ENCODE measurements around the gene CNTNAP3. TPM values are rescaled to one million over a fixed set of nuclear protein-coding genes. Genes with fewer than 3 reads are reported as not detected.
"Not testable (repeated sequence)": the region's sequence is repeated elsewhere in the genome, so short reads cannot be mapped to it uniquely, and the experiment has no call there.

CNTNAP3 gene
- not detected for total RNA-seq

GRCh38 chr9:39287980-39288379, at the start of gene CNTNAP3:
TSS of gene CNTNAP3 (minus strand) at chr9:39288167. CDS start at chr9:39288064, 103 bp downstream.
- not testable (repeated sequence) for DNase-seq; H3K27me3 Mint-ChIP-seq (ENCODE audit: low read depth); H3K9me3 Mint-ChIP-seq; H3K36me3 Mint-ChIP-seq (ENCODE audit: insufficient read depth in 2 of 2); H3K4me3 Mint-ChIP-seq; ATAC-seq (replicated peaks in 1 of 2); H3K4me1 Mint-ChIP-seq (ENCODE audit: low read depth); H3K27ac Mint-ChIP-seq

- not testable (repeated sequence) for H3K27ac Mint-ChIP-seq; H3K27me3 Mint-ChIP-seq (ENCODE audit: low read depth); ATAC-seq (replicated peaks in 1 of 2); H3K9me3 Mint-ChIP-seq; H3K4me1 Mint-ChIP-seq (ENCODE audit: low read depth); H3K4me3 Mint-ChIP-seq; DNase-seq; H3K36me3 Mint-ChIP-seq (ENCODE audit: insufficient read depth in 2 of 2)
Measured at GRCh38 chr9:39279995-39280394, 8.0 kb downstream of the CNTNAP3 start.

GRCh38 chr9:39242513-39242912, 45.5 kb downstream of the CNTNAP3 start:
- not testable (repeated sequence) for DNase-seq, H3K4me3 Mint-ChIP-seq, H3K9me3 Mint-ChIP-seq

GRCh38 chr9:39232130-39232991, 55.6 kb downstream of the CNTNAP3 start:
- ATAC-seq (replicated peaks in 1 of 2); H3K36me3 Mint-ChIP-seq (ENCODE audit: insufficient read depth in 2 of 2); H3K4me1 Mint-ChIP-seq (ENCODE audit: low read depth); H3K4me3 Mint-ChIP-seq; H3K9me3 Mint-ChIP-seq; DNase-seq; H3K27me3 Mint-ChIP-seq (ENCODE audit: low read depth); H3K27ac Mint-ChIP-seq: not testable (repeated sequence)

More at GRCh38 chr9:39242513-39242912, 45.5 kb downstream of the CNTNAP3 start:
- not testable (repeated sequence) for H3K36me3 Mint-ChIP-seq (ENCODE audit: insufficient read depth in 2 of 2); H3K27ac Mint-ChIP-seq; ATAC-seq (replicated peaks in 1 of 2); H3K27me3 Mint-ChIP-seq (ENCODE audit: low read depth); H3K4me1 Mint-ChIP-seq (ENCODE audit: low read depth)

GRCh38 chr9:39215976-39216375, 72.0 kb downstream of the CNTNAP3 start:
- not testable (repeated sequence) for H3K9me3 Mint-ChIP-seq; H3K36me3 Mint-ChIP-seq (ENCODE audit: insufficient read depth in 2 of 2); H3K27ac Mint-ChIP-seq; H3K27me3 Mint-ChIP-seq (ENCODE audit: low read depth); H3K4me3 Mint-ChIP-seq; ATAC-seq (replicated peaks in 1 of 2); H3K4me1 Mint-ChIP-seq (ENCODE audit: low read depth); DNase-seq

- ATAC-seq (replicated peaks in 1 of 2); H3K9me3 Mint-ChIP-seq; DNase-seq: not testable (repeated sequence)
Measured at GRCh38 chr9:39209773-39210172, 78.2 kb downstream of the CNTNAP3 start.

GRCh38 chr9:39206643-39207042, 81.3 kb downstream of the CNTNAP3 start:
- not testable (repeated sequence) for H3K27me3 Mint-ChIP-seq (ENCODE audit: low read depth); H3K4me3 Mint-ChIP-seq; H3K9me3 Mint-ChIP-seq; H3K4me1 Mint-ChIP-seq (ENCODE audit: low read depth); H3K36me3 Mint-ChIP-seq (ENCODE audit: insufficient read depth in 2 of 2); H3K27ac Mint-ChIP-seq; ATAC-seq (replicated peaks in 1 of 2); DNase-seq

More at GRCh38 chr9:39209773-39210172, 78.2 kb downstream of the CNTNAP3 start:
- not testable (repeated sequence) for H3K4me1 Mint-ChIP-seq (ENCODE audit: low read depth); H3K36me3 Mint-ChIP-seq (ENCODE audit: insufficient read depth in 2 of 2); H3K27me3 Mint-ChIP-seq (ENCODE audit: low read depth); H3K27ac Mint-ChIP-seq; H3K4me3 Mint-ChIP-seq

GRCh38 chr9:39205842-39206241, 82.1 kb downstream of the CNTNAP3 start:
- ATAC-seq (replicated peaks in 1 of 2); H3K27ac Mint-ChIP-seq; H3K4me1 Mint-ChIP-seq (ENCODE audit: low read depth); H3K36me3 Mint-ChIP-seq (ENCODE audit: insufficient read depth in 2 of 2); H3K27me3 Mint-ChIP-seq (ENCODE audit: low read depth); H3K9me3 Mint-ChIP-seq; H3K4me3 Mint-ChIP-seq; DNase-seq: not testable (repeated sequence)

GRCh38 chr9:39200412-39200811, 87.6 kb downstream of the CNTNAP3 start:
- H3K4me1 Mint-ChIP-seq (ENCODE audit: low read depth); DNase-seq; ATAC-seq (replicated peaks in 1 of 2); H3K36me3 Mint-ChIP-seq (ENCODE audit: insufficient read depth in 2 of 2); H3K27me3 Mint-ChIP-seq (ENCODE audit: low read depth); H3K9me3 Mint-ChIP-seq; H3K4me3 Mint-ChIP-seq; H3K27ac Mint-ChIP-seq: not testable (repeated sequence)

- H3K27me3 Mint-ChIP-seq (ENCODE audit: low read depth); ATAC-seq (replicated peaks in 1 of 2); DNase-seq; H3K4me3 Mint-ChIP-seq; H3K4me1 Mint-ChIP-seq (ENCODE audit: low read depth); H3K27ac Mint-ChIP-seq; H3K36me3 Mint-ChIP-seq (ENCODE audit: insufficient read depth in 2 of 2); H3K9me3 Mint-ChIP-seq: not testable (repeated sequence)
Measured at GRCh38 chr9:39198000-39198709, 89.8 kb downstream of the CNTNAP3 start.

GRCh38 chr9:39171370-39171769, 116.6 kb downstream of the CNTNAP3 start:
- H3K27ac Mint-ChIP-seq; ATAC-seq (replicated peaks in 1 of 2); H3K9me3 Mint-ChIP-seq; DNase-seq; H3K4me3 Mint-ChIP-seq; H3K27me3 Mint-ChIP-seq (ENCODE audit: low read depth); H3K36me3 Mint-ChIP-seq (ENCODE audit: insufficient read depth in 2 of 2); H3K4me1 Mint-ChIP-seq (ENCODE audit: low read depth): not testable (repeated sequence)

GRCh38 chr9:39157714-39158113, 130.3 kb downstream of the CNTNAP3 start:
- H3K4me3 Mint-ChIP-seq; H3K4me1 Mint-ChIP-seq (ENCODE audit: low read depth); DNase-seq; H3K9me3 Mint-ChIP-seq; H3K27me3 Mint-ChIP-seq (ENCODE audit: low read depth); H3K27ac Mint-ChIP-seq; ATAC-seq (replicated peaks in 1 of 2); H3K36me3 Mint-ChIP-seq (ENCODE audit: insufficient read depth in 2 of 2): not testable (repeated sequence)

- H3K36me3 Mint-ChIP-seq (ENCODE audit: insufficient read depth in 2 of 2); H3K9me3 Mint-ChIP-seq; ATAC-seq (replicated peaks in 1 of 2); DNase-seq; H3K4me1 Mint-ChIP-seq (ENCODE audit: low read depth); H3K4me3 Mint-ChIP-seq; H3K27me3 Mint-ChIP-seq (ENCODE audit: low read depth); H3K27ac Mint-ChIP-seq: not testable (repeated sequence)
Measured at GRCh38 chr9:39132826-39133552, 155.0 kb downstream of the CNTNAP3 start.

Measured in activated T-cell treated with anti-CD3 and anti-CD28 coated beads, Interleukin-2, amount 50 U/mL, for 72 hours (primary cell).